Hematopoietic multipotent progenitor cell treated with erythropoietin and hydrocortisone succinate and interleukin-3 and kit ligand, for 8 days (in vitro differentiated cells): ENCODE measurements around the gene GSTK1.
A peak's percentile ranks its signal among the peaks of the same experiment; 100 is the strongest.
"Not testable (repeated sequence)": the region's sequence is repeated elsewhere in the genome, so short reads cannot be mapped to it uniquely, and the experiment has no call there.

Source experiments
- DNase-seq: peaks from one replicate; pipeline ENCODE4 v3.0.0-alpha.2; 2015

Gene GSTK1

DNA sequence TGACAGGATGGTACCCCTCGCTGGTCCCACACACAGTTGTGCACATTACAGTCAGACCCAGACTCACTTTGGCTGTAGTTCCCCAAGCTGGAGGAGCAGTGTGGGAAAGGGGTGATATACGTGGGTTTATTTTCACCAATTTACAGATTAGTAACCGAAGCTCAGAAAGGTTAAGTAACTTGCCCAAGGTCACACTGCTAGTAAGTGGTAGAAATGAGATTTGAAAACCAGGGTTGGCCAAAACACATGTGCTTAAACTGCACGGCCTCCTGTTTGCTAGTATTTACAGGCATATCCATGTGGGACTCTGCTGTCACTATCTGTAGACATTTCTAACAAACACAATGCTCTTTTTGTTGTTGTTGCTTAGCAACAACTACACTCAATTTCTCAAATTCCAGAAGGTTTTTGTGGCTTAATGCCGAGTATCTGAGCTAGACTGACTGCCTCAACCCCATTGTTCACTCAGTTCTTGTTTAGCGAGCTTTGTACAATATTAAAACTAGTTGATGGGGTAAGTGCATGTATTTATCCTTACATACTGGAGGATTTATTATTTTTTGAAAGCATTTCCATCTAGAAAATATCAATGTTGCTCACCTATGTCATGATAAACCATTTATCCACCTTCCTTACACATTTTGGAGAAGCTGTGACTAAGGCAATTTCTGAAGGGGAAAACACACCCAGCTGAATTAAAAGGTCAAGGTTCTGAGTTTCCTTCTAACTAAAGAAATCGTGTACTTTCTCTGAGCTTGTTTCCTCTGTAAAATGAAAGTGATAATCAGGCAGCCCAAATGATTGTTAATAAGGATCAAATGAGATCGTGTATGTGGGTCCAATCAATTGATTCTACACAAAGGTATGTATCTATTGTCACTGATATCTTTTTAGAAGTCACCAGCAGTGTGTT, 16.2 kb downstream of the GSTK1 start:
- DNase-seq, result no peak

DNA sequence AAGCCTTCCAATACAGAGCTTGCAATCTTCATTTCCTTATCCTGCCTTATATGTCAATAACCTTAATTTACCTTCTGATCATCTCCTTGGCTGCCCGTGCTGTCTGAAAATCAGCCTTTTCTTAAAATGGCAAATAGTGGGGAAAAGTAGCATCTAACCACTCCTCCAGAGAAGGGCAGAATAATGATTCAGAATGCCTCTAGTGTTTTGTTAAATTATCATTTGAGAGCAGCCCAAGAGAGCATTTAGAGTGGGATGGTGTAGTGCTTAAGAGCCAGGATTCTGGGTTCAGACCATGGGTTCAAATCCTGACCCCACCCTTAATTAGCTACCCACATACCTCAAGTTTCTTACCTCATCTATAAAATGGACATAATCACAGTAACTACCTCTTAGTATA, 16.9 kb downstream of the GSTK1 start:
- no peak for DNase-seq

DNA sequence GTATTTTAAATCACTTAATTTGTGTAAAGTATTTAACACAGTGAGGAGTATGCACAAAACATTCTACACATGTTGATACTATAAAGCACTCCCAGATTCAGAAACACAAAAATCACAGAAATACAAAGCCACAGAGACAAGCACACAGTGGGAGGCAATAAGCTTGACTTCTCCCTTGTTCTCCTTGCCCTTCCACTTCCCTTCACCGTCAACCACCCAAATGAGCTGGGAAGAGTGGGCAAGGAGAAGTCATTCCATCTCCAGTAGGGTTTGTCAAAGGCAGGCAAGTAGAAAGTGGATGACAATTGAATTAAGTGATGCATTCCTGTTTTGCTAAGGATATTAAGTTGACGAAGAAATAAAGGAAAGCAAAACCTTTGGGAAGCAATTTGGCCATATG, 17.3 kb downstream of the GSTK1 start:
- no peak for DNase-seq

DNA sequence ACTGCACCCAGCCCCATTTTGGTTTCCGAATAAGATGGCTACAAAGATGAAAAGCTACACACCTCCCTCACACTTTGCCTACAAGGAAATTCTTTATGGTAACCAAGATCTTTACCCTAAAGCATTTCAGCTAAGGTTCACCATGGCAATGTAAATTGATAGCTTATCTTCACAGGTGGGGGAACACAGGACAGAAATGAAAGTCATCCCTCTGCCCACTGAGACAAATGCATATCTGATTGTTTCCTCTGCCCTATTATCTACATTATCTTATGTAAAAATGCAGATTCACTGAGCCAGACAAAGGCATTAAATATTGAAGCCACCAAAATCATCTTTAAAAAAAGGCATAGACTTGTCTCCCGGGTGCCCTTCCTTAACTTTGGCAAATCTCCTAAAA, 18.3 kb downstream of the GSTK1 start:
- no peak for DNase-seq

DNA sequence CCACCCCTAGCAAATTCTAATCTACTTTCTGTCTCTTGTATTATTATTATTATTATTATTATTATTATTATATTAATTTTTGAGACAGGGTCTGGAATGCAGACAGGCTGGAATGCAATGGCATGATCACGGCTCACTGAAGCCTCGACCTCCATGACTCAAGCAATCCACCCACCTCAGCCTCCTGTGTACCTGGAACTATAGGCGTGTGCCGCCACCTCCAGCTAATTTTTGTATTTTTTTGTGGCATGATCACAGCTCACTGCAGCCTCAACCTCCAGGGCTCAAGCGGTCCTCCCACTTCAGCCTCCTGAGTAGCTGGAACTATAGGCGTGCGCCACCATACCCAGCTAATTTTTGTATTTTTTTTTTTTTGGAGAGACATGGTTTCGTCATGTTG, 18.9 kb downstream of the GSTK1 start:
- no peak for DNase-seq

DNA sequence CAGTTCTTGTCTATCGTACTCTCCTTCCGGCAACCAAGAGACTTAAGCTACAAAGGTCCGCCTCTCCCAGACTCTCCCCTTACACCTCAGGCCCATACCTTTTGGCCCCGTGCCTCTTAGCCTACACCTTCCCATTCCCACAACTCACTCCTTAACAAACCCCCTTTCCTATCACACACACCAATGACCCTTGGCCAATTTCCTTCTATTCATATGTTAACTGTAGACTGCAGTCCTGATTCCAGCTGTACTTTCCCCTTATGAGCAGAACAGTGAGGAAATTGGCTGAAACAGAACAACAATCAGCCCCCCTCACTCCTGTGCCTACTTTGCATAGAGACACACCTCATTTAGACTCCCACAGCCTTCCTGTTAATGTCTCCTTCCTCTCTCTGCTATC, 20.1 kb downstream of the GSTK1 start:
- no peak for DNase-seq

DNA sequence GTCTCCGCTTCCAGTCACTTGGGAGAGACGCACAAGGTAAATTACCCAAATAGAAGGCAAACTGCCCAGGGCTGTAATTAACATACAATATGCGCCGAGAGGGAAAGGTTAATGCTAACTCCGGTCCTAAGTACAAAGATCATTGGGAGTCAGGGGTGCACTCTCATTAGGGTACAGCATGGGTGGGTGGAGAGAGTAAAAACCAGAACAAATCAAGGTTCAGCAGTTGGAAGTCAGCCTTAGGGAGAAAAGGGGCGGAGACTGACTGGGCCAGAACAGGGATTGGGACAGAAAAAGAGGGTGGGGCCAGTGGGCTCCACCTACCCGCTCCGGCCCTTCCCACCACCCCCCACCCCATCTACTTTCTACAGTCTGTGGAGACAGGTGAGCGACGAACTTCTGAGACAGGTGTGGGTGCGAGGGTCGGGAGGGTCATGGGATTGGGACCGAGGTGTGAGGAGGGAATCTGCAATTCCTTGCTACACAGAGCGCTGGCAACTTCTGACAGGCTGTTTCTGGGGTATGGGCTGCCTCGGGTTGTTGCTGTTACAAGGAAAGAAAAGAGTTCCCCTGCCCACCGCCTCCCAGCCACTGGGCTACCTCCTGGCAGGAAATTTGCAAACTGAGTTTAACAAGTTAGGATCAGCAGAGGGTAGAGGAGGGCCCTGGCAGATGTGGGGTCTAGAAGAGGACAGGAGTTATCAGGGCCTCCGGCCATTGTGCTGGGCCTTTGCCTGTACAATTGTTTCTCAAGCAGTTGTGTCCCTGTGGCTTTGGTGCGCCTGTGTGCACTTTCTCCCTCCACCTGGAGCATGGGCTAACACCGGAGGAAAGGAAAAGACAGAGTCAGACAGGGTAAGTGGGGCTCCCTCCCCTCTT, 21.6 kb downstream of the GSTK1 start, which contains the start of gene TMEM139:
Gene TMEM139 (plus strand): TSS at position 368 of the 879 bp plus-strand sequence. CDS start 1,000 bp downstream, outside the sequence.
- no peak for DNase-seq

DNA sequence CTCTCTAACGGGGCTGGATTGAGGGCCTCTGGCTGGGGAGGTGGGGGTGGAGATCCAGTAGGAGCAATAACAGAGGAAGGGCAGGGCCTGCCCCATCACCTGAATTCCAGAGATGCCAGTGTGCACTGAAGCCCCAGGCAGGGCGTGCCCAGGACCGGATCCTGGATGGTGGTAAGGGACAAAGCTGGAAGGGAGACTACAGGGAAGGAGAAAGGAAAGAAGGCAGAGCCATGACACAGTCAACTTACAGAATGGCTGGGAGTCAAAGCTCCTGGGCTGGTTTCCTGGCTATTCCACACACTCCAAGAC, 22.2 kb downstream of the GSTK1 start:
- DNase-seq, result no peak

DNA sequence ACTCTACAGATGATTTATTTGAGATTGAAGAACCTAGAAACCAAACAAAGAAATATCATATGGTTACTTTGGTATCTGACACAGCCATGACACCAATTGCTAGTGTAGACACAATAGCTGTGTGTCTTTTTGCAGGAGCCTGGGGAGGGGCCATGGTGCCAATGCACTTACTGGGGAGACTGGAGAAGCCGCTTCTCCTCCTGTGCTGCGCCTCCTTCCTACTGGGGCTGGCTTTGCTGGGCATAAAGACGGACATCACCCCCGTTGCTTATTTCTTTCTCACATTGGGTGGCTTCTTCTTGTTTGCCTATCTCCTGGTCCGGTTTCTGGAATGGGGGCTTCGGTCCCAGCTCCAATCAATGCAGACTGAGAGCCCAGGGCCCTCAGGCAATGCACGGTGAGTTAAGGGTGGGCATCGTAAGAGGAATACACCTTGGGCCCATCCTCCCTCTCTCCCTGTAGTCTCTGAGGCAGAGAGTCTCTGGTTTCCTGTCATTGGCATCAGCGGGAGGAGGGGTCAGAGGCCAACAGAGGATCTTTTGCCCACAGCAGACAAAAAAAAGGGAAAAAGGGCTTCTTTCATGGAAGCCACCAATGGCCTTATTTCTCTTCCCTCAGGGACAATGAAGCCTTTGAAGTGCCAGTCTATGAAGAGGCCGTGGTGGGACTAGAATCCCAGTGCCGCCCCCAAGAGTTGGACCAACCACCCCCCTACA, 22.7 kb downstream of the GSTK1 start:
- no peak for DNase-seq

DNA sequence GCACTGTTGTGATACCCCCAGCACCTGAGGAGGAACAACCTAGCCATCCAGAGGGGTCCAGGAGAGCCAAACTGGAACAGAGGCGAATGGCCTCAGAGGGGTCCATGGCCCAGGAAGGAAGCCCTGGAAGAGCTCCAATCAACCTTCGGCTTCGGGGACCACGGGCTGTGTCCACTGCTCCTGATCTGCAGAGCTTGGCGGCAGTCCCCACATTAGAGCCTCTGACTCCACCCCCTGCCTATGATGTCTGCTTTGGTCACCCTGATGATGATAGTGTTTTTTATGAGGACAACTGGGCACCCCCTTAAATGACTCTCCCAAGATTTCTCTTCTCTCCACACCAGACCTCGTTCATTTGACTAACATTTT, 23.3 kb downstream of the GSTK1 start:
- DNase-seq, result no peak

DNA sequence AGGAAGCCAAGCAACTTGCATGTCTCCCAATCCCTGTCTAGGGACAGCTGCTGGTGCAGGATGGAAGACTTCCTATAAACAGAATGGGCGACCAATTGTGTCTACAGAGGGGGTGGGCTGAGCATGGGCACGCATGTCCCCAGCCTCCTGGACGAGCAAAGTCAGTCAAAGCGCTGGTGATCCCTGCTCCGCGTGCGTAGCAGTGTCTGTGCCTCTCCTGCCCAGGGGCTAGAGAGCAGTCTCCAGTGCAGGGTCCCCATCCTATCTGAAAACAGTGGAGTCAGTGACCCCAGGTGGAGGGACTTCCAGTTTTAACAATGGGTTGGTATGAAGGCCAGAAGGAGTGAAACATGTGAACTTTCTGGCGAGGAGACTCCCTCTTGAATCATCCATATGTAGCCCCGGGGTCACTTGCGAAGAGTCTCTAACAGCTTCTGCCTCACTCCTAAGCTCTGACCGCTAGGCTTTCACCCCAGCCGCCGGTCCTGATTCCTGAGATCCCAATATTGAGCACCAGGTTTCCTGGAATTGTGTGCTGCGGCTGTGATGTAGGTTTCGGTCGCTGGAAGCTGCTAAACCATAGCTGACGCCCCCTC, 24.2 kb downstream of the GSTK1 start:
- no peak for DNase-seq

DNA sequence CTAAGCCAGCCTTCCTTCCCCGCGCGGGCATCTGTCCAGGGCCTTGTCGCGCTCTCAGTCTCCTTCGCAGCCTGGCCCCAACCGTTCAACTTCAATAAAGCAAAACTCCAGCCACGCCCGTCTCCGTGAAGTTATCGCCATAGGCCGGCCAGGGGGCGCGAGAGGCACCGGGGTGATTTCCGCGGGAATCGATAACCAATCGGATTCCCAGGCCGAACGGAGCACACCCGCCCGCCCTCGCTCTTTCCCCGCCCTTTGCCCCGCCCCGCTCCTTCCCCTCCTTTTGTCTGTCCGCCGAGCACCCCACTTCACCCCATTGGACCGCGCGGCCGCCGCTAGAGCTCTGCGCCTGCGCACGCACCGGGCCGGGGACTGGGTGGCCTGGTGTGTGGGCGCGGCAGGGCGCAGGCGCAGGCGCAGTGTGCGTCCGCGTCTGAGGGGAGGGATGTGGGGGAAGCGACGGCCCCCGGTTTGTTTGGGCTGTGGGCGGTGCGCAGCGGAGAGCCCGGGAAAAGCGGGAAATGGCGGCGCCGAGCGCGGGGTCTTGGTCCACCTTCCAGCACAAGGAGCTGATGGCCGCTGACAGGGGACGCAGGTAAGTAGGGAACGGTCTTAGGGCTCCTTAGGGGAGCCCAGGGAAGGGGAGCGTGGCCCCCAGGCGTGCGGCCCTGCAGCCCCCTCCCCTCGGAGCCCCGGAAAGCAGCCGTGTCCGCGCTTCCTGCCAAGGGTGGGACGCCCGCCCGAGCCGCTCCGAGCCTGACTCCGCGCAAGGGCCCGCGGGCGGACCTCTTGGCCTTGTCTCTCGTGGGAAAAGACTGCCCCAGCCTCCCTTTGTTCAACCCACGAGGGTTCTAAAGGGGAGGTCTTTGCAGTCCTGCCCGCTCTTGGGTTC, 24.9 kb downstream of the GSTK1 start, which contains the start of gene CASP2:
Gene CASP2 (plus strand): TSS at position 417 of the 892 bp plus-strand sequence. CDS start 105 bp downstream, at position 522.
- DNase-seq, result peak; percentile 98

DNA sequence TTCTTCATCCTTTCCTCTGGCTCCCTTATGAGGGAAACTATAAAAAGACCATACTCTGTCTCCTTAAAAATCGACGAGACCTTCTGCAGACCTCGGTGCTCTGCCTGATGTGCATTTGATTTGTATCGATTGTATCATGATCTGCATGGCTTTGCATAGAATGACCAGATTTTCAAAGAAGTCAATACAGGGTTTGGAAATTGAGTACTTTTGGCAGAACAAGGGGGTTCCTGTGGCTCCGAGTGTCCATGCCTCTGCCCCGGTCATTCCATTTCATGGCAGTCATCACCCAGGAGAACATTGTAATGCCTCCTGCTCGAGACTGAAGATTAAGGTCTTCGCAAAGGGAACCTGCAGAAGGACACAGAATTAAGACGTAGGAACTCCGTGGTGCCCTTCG, 25.6 kb downstream of the GSTK1 start:
- no peak for DNase-seq

DNA sequence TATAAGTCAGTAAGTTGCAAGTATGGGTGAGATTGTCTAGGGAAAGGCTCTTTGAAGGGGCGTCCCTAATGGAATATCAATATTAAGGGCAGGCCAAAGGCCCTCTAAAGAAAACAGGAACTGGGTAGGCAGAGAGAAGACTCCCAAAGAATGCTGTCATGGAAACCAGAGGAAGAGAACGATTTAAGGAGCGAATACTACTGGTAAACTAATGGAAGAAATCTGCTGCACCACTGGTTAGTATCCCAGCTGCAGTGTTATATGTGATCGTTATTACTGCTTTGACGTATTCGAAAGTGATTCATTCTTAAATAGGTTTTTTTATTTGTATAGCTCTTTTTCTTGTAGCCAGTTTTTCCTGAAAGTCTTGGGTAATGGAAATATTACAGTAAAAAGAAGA, 26.2 kb downstream of the GSTK1 start:
- no peak for DNase-seq

DNA sequence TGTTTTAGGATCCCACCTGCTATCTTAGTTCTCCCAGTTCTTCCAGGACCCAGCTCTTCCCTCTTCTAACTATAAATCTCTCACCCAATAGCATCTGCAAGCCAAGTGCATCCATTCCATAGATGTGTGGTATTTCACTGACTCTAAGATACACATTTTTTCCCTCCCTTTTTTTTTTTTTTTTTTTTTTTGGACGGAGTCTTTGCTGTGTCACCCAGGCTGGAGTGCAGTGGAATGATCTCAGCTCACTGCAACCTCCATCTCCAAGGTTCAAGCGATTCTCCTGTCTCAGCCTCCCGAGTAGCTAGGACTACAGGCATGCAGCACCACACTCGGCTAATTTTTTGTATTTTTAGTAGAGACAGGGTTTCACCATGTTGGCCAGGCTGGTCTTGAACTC, 26.6 kb downstream of the GSTK1 start:
- DNase-seq, result not testable (repeated sequence)

DNA sequence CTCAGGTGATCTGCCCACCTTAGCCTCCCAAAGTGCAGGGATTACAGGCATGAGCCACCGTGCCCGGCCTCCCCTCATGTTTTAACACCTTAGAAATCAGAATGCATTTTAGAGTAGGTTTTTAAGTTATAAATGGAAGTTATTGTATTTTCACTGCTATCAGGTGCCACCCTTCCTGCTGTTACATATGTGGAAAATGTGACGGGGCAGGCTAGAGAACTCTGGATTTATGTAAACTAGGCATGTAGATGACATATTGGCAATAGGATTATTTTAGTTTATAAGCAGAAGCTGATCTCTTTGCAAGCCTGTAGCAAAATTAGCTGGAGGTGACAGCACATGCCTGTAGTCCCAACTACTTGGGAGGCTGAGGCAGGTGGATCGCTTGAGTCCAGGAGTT, 27.1 kb downstream of the GSTK1 start:
- DNase-seq, result no peak

DNA sequence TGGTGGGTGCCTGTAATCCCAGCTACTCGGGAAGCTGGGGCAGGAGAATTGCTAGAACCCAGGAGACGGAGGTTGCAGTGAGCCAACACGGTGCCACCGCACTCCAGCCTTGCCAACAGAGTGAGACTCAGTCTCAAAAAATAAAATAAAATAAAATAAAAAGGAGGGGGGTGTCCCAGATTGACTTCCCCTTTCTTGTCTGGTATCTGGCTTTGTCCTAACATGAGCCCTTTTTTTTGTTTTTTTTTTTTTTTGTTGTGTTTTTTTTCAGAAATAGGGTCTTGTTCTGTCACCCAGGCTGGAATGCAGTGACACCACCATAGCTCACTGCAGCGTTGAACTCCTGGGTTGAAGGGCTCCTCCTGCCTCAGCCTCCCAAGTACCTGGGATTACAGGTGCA, 29.6 kb downstream of the GSTK1 start:
- no peak for DNase-seq

DNA sequence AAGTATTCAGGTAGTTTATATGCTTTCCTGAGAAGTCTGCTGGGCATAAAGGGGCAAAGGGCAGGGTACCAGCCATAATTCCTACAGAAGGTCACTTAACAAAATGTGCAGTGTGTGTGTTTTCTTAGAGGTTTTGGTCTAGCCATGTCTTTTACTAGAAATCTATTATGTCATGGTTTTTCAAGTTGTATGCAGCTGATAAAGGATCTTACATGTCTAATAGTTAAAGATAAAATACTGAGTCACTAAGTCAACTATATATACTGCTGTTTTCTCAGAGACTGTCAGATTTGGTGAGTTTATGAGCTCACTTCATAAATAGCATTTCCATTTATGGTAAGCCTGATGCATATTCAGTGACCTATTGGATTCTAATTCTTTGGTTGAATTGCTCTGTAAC, 32.6 kb downstream of the GSTK1 start:
- DNase-seq, result peak; percentile 25

DNA sequence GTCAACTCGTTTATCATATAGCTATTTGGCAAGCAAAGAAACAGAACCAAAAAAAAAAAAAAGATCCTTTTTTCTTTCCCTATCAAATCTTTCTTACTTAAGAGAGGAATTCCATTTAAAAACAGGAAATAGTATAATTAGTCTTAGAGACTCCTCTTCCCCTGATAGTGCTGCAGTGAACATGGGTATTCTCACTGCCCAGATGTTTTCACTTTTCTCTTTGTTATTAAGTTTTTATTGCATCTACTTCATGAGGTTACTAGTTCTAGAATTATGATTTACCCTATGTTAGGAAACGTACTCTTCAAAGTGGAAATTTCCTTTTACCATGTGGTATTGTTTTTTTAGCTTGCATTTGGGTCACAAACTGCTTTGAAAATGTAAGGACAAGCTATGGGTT, 33.4 kb downstream of the GSTK1 start:
- DNase-seq, result no peak

DNA sequence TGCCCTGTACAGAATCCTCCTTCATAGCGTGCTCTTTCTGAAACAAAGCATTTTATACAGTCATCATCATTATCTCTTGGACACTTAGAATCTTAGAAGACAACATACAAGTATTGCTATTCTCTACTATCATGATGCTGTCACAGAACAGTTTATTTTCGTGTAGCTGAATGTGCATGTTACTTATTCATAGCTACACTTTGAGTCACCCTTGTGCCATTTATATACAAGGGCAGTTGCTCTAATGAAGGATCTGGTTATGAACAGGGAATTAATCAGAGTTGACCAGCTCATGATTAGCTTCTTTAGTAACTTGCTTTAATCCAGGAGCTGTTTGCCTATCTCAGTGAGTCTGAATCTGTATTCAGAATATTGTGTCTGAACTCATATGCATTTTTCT, 36.1 kb downstream of the GSTK1 start:
- no peak for DNase-seq

DNA sequence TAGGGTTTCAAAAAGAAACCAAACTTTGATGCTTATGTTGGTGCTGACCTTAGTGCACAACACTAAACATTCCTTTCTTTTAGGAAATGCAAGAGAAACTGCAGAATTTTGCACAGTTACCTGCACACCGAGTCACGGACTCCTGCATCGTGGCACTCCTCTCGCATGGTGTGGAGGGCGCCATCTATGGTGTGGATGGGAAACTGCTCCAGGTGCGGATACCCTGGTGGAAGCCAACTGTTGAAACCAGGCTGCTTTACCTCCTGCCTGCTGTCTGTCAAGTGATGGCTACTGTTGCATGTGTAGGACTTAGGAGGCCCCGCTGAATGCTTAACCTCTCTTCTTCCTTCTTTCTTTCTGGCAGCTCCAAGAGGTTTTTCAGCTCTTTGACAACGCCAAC, 36.6 kb downstream of the GSTK1 start:
- DNase-seq, result peak; percentile 43
